GM18951 (cell line): ENCODE results near the gene MALRD1.

ENCODE experiments used
- POLR2A ChIP-seq: IDR thresholded peaks from 4 replicates; pipeline ENCODE4 v1.6.1; 2011; ENCODE audit warnings: mild to moderate bottlenecking; ENCODE audit not compliant: insufficient read length, insufficient read depth; ENCODE audit errors: extremely low read depth
- in situ Hi-C: fragments of 300-500 bp; cut with MboI; formaldehyde crosslinking; loops from one replicate; pipeline ENCODE4 v1.12.0; 2022; ENCODE audit warnings: low sequenced_read_pairs, mixed read lengths, inconsistent platforms; ENCODE audit not compliant: unreplicated experiment

The MALRD1 gene

GRCh38 chr10:19385846-19386450 lies 337.3 kb downstream of the MALRD1 start:
- in situ Hi-C loops = no loop called here
- TF ChIP-seq POLR2A = no peak

GRCh38 chr10:19408924-19409323 lies 360.3 kb downstream of the MALRD1 start:
- TF ChIP-seq POLR2A = no peak
- in situ Hi-C loops = no loop called here

GRCh38 chr10:19411119-19411518 lies 362.5 kb downstream of the MALRD1 start:
- no peak for TF ChIP-seq POLR2A
- in situ Hi-C loops = no loop called here

GRCh38 chr10:19412531-19412930 lies 363.9 kb downstream of the MALRD1 start:
- no peak for TF ChIP-seq POLR2A
- in situ Hi-C loops = no loop called here

GRCh38 chr10:19416164-19416563 lies 367.6 kb downstream of the MALRD1 start:
- in situ Hi-C loops = no loop called here
- no peak for TF ChIP-seq POLR2A

- no peak for TF ChIP-seq POLR2A
Measured at GRCh38 chr10:19417740-19418139, 369.1 kb downstream of the MALRD1 start.

GRCh38 chr10:19421674-19422073 lies 373.1 kb downstream of the MALRD1 start:
- in situ Hi-C loops = no loop called here
- TF ChIP-seq POLR2A = no peak

More at GRCh38 chr10:19417740-19418139, 369.1 kb downstream of the MALRD1 start:
- in situ Hi-C loops = no loop called here

- TF ChIP-seq POLR2A = no peak
- in situ Hi-C loops = no loop called here
Measured at GRCh38 chr10:19426034-19426433, 377.4 kb downstream of the MALRD1 start.

GRCh38 chr10:19431622-19432351 lies 383.2 kb downstream of the MALRD1 start:
- in situ Hi-C loops = no loop called here
- TF ChIP-seq POLR2A = no peak

GRCh38 chr10:19449860-19450259 lies 401.3 kb downstream of the MALRD1 start:
- TF ChIP-seq POLR2A = no peak
- in situ Hi-C loops = no loop called here

GRCh38 chr10:19451356-19451755 lies 402.8 kb downstream of the MALRD1 start:
- no peak for TF ChIP-seq POLR2A
- in situ Hi-C loops = no loop called here

GRCh38 chr10:19451937-19452336 lies 403.3 kb downstream of the MALRD1 start:
- in situ Hi-C loops = no loop called here
- no peak for TF ChIP-seq POLR2A

GRCh38 chr10:19453967-19454366 lies 405.4 kb downstream of the MALRD1 start:
- TF ChIP-seq POLR2A = no peak
- in situ Hi-C loops = no loop called here

GRCh38 chr10:19461588-19461987 lies 413.0 kb downstream of the MALRD1 start:
- TF ChIP-seq POLR2A = no peak
- in situ Hi-C loops = no loop called here
